ENCODE data around the gene IGSF21.

DNA sequence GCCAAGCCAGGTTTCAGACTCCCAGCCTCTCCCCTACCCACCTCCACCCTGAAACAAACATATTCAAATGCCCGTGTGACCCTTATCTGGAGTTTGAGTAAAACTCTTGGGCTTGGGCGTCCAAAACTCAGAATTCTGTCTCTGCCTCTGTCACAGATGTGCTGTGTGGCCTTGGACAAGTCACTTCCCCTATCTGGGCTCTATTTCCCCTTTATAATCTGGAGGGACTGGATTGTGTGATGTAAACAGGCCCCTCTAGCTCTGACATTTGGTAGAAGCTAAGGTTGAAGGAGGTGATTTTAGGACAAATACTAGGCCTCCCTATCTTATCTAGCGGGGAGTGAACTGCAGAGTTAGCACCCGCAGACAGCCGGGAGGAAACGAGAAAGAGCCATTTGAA lies 67.5 kb downstream of the IGSF21 start:
- TF ChIP-seq, protein P1, sequence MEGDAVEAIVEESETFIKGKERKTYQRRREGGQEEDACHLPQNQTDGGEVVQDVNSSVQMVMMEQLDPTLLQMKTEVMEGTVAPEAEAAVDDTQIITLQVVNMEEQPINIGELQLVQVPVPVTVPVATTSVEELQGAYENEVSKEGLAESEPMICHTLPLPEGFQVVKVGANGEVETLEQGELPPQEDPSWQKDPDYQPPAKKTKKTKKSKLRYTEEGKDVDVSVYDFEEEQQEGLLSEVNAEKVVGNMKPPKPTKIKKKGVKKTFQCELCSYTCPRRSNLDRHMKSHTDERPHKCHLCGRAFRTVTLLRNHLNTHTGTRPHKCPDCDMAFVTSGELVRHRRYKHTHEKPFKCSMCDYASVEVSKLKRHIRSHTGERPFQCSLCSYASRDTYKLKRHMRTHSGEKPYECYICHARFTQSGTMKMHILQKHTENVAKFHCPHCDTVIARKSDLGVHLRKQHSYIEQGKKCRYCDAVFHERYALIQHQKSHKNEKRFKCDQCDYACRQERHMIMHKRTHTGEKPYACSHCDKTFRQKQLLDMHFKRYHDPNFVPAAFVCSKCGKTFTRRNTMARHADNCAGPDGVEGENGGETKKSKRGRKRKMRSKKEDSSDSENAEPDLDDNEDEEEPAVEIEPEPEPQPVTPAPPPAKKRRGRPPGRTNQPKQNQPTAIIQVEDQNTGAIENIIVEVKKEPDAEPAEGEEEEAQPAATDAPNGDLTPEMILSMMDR (IDR thresholded peaks at IDR 0.05): no peak
- no peak for TF ChIP-seq POLR2A (IDR thresholded peaks at IDR 0.05)
